DND-41 (cell line): ENCODE results near the gene SPEF2.
A peak's percentile ranks its signal among the peaks of the same experiment; 100 is the strongest.

Experiments used
- ATAC-seq: fragments of 200-7000 bp; cut with Tn5 transposase; 3 replicates; pipeline ENCODE4 v1.9.1; 2021; ENCODE audit warnings: low read depth; ENCODE audit not compliant: insufficient read depth
- DNase-seq: peaks from one replicate; pipeline ENCODE4 v3.0.0-alpha.2; 2020
- H2AFZ ChIP-seq: 2 replicates; pipeline ENCODE4 v1.6.0; 2012; ENCODE audit warnings: low read depth, low read length
- H3K27ac ChIP-seq: 2 replicates; pipeline ENCODE4 v1.5.1; 2012; ENCODE audit warnings: low read length, inconsistent platforms
- H3K27me3 ChIP-seq: fragments of 200-600 bp; sonication (generic); 2 replicates; pipeline ENCODE4 v1.6.0; 2012; ENCODE audit warnings: low read length, mild to moderate bottlenecking, inconsistent platforms; ENCODE audit not compliant: insufficient read depth, poor library complexity
- H3K36me3 ChIP-seq: 2 replicates; pipeline ENCODE4 v1.5.1; 2012; ENCODE audit warnings: low read length, inconsistent platforms; ENCODE audit not compliant: insufficient read depth
- H3K4me1 ChIP-seq: 2 replicates; pipeline ENCODE4 v1.5.1; 2012; ENCODE audit warnings: mild to moderate bottlenecking, low read length; ENCODE audit not compliant: insufficient read depth
- H3K4me2 ChIP-seq: 2 replicates; pipeline ENCODE4 v1.6.0; 2012; ENCODE audit warnings: mild to moderate bottlenecking, moderate library complexity, low read length, inconsistent platforms; ENCODE audit not compliant: insufficient read depth
- H3K4me3 ChIP-seq, 2 experiments: fragments of 200-600 bp in 1 of 2; shearing (Covaris generic) in 1 of 2; 2 replicates each; pipeline ENCODE4 v1.5.1; 2012 to 2016; ENCODE audit warnings: inconsistent platforms in 2 of 2, low read length in 2 of 2, mild to moderate bottlenecking in 2 of 2, low read depth in 1 of 2, moderate library complexity in 1 of 2
- H3K79me2 ChIP-seq: 2 replicates; pipeline ENCODE4 v1.6.0; 2012; ENCODE audit warnings: low read length, inconsistent platforms; ENCODE audit not compliant: insufficient read depth
- H3K9ac ChIP-seq: 2 replicates; pipeline ENCODE4 v1.6.0; 2012; ENCODE audit warnings: low read depth, mild to moderate bottlenecking, inconsistent platforms, low read length, moderate library complexity
- H3K9me3 ChIP-seq: 2 replicates; pipeline ENCODE4 v1.5.1; 2012; ENCODE audit warnings: low read length, moderate library complexity, mild to moderate bottlenecking, inconsistent platforms; ENCODE audit not compliant: insufficient read depth, severe bottlenecking
- H4K20me1 ChIP-seq: 2 replicates; pipeline ENCODE4 v1.6.0; 2012; ENCODE audit warnings: low read length; ENCODE audit not compliant: insufficient read depth
- CTCF ChIP-seq: IDR thresholded peaks from 2 replicates; pipeline ENCODE4 v1.5.1; 2012; ENCODE audit warnings: borderline replicate concordance, low read length, moderate library complexity, mild to moderate bottlenecking; ENCODE audit not compliant: poor library complexity, severe bottlenecking; ENCODE audit errors: extremely low read depth
- EZH2 ChIP-seq: IDR thresholded peaks from 3 replicates; pipeline ENCODE4 v1.6.1; 2012; ENCODE audit warnings: borderline replicate concordance, low read depth, mild to moderate bottlenecking, moderate library complexity, low read length, inconsistent platforms; ENCODE audit not compliant: severe bottlenecking

SPEF2 gene

GRCh38 chr5:35745660-35746059 lies 128.0 kb downstream of the SPEF2 start:
- Histone ChIP-seq H3K9ac (no peak overlapping the region), H3K4me3 (no peak overlapping the region), H2AFZ (no peak overlapping the region), H3K4me1 (no peaks in the 10 kb centered on the region), H3K9me3 (no peaks in the 10 kb centered on the region), H3K4me2 (no peak overlapping the region), H3K27me3 (no peaks in the 10 kb centered on the region), H4K20me1 (no peaks in the 10 kb centered on the region), H3K36me3 (no peaks in the 10 kb centered on the region), H3K79me2 (no peaks in the 10 kb centered on the region), H3K27ac (no peak overlapping the region)
- DNase-seq (no peak), ATAC-seq (no peak)
- no peak for TF ChIP-seq EZH2
- TF ChIP-seq CTCF: no peak

- Histone ChIP-seq H3K9me3 (no peaks in the 10 kb centered on the region), H3K4me3 (no peak overlapping the region), H2AFZ (no peak overlapping the region), H3K79me2 (no peaks in the 10 kb centered on the region), H3K4me1 (no peaks in the 10 kb centered on the region), H3K27me3 (no peaks in the 10 kb centered on the region), H3K36me3 (no peaks in the 10 kb centered on the region), H3K4me2 (no peak overlapping the region), H3K27ac (no peak overlapping the region), H3K9ac (no peak overlapping the region), H4K20me1 (no peaks in the 10 kb centered on the region)
- no peak for ATAC-seq
- TF ChIP-seq EZH2: no peak
- no peak for TF ChIP-seq CTCF
- no peak for DNase-seq
These were observed 134.3 kb downstream of the SPEF2 start for GRCh38 chr5:35752012-35752411.

- TF ChIP-seq CTCF (no peak), EZH2 (no peak)
- H3K9ac ChIP-seq: no peak overlapping the region
- no peaks in the 10 kb centered on the region for H4K20me1 ChIP-seq
- H3K36me3 ChIP-seq: no peaks in the 10 kb centered on the region
- H3K9me3 ChIP-seq: no peaks in the 10 kb centered on the region
- DNase-seq: no peak
- H3K4me3 ChIP-seq: no peak overlapping the region
- H2AFZ ChIP-seq: 0 out of 2 replicates have a peak overlapping the region, but pooled peaks have one; percentile 1
- no peak overlapping the region for H3K27ac ChIP-seq
- H3K4me2 ChIP-seq: no peak overlapping the region
- no peaks in the 10 kb centered on the region for H3K79me2 ChIP-seq
- no peaks in the 10 kb centered on the region for H3K4me1 ChIP-seq
- no peak for ATAC-seq
- no peaks in the 10 kb centered on the region for H3K27me3 ChIP-seq
These were observed 135.8 kb downstream of the SPEF2 start for GRCh38 chr5:35753500-35753899.

- no peaks in the 10 kb centered on the region for H3K9me3 ChIP-seq
- no peak overlapping the region for H3K4me3 ChIP-seq
- TF ChIP-seq EZH2 (no peak), CTCF (no peak)
- H3K9ac ChIP-seq: no peak overlapping the region
- H3K27ac ChIP-seq: no peak overlapping the region
- DNase-seq (no peak), ATAC-seq (no peak)
- H3K4me1 ChIP-seq: no peaks in the 10 kb centered on the region
- H2AFZ ChIP-seq: no peak overlapping the region
- H3K27me3 ChIP-seq: no peaks in the 10 kb centered on the region
- H4K20me1 ChIP-seq: no peaks in the 10 kb centered on the region
- no peak overlapping the region for H3K4me2 ChIP-seq
- no peaks in the 10 kb centered on the region for H3K79me2 ChIP-seq
- no peaks in the 10 kb centered on the region for H3K36me3 ChIP-seq
These were observed 136.8 kb downstream of the SPEF2 start for GRCh38 chr5:35754481-35754880.
